Upper lobe of left lung (tissue), 4 donors: ENCODE results near the gene FEZ2.

Experiments used
- EP300 ChIP-seq, 4 donors: sonication (generic); formaldehyde crosslinking; IDR thresholded peaks; one replicate each; pipeline ENCODE4 v1.5.1; 2017; ENCODE audit warnings: antibody characterized with exemption in 4 of 4, control low read depth in 2 of 4
- POLR2A ChIP-seq, 4 donors: fragments of 450-650 bp; IDR thresholded peaks; one replicate each; pipeline ENCODE4 v1.5.1; 2016 to 2017; ENCODE audit warnings: antibody characterized with exemption in 4 of 4, mild to moderate bottlenecking in 2 of 4
- POLR2AphosphoS5 ChIP-seq, 2 donors: sonication (generic); formaldehyde crosslinking; IDR thresholded peaks; one replicate each; pipeline ENCODE4 v1.5.1; 2017; ENCODE audit warnings: antibody characterized with exemption in 2 of 2
- TF ChIP-seq, protein P1 (sequence below), 6 experiments: fragments of 450-650 bp in 4 of 6; fragments of 200-600 bp in 2 of 6; sonication (generic) in 2 of 6; IDR thresholded peaks; one replicate each; pipeline ENCODE4 v1.5.1; 2016 to 2019; ENCODE audit warnings: antibody characterized with exemption in 6 of 6

GRCh38 chr2:36535099-36535498, 62.9 kb downstream of the FEZ2 start:
- TF ChIP-seq POLR2AphosphoS5 (IDR thresholded peaks at IDR 0.05), result no peak
- no peak for TF ChIP-seq POLR2A (IDR thresholded peaks at IDR 0.05)
- TF ChIP-seq, protein P1, sequence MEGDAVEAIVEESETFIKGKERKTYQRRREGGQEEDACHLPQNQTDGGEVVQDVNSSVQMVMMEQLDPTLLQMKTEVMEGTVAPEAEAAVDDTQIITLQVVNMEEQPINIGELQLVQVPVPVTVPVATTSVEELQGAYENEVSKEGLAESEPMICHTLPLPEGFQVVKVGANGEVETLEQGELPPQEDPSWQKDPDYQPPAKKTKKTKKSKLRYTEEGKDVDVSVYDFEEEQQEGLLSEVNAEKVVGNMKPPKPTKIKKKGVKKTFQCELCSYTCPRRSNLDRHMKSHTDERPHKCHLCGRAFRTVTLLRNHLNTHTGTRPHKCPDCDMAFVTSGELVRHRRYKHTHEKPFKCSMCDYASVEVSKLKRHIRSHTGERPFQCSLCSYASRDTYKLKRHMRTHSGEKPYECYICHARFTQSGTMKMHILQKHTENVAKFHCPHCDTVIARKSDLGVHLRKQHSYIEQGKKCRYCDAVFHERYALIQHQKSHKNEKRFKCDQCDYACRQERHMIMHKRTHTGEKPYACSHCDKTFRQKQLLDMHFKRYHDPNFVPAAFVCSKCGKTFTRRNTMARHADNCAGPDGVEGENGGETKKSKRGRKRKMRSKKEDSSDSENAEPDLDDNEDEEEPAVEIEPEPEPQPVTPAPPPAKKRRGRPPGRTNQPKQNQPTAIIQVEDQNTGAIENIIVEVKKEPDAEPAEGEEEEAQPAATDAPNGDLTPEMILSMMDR (IDR thresholded peaks at IDR 0.05), result no peak
- no peak for TF ChIP-seq EP300 (IDR thresholded peaks at IDR 0.05)
